Measurements from ENCODE around the gene WRAP53. TPM values are rescaled to one million over a fixed set of nuclear protein-coding genes. Genes with fewer than 3 reads are reported as not detected.

Gene WRAP53
- total and polyA plus RNA-seq, 2 experiments from 2014 or later, result 7.8 to 12.0 TPM

DNA sequence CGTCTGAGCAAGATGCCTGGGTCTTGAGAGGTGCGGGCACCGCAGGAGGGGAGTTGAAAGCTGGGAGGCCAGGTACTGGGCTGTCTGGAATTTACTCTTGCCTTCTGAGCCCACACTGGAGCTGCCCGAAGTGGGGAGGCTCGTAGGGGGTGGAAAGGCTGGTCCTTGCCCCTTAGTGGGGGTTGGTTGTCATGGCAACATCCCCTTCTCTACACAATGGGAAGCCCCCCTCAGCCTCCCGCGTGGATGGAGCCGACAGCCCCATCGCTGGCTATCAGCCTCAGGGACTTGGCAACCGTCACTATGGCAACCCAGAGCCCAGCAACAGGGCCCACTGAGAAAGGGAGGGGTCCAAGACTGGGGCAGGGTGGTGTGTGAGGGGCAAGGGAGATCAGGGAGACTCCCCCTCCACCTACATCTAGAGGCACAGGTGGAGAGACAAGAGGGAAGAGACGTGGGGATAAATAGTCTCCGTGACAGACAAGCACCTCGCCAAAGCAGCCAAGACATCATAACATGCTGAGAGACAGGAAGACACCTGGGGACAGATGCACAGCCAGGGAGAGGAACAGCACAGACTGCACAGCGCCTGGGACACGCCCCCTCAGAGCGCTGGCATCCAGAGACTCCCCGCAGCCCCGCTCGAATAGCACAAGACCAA, 24.0 kb downstream of the WRAP53 start:
- no peak overlapping the region for H2AFZ ChIP-seq
- no peaks in the 10 kb centered on the region for H4K20me1 ChIP-seq (ENCODE audit: insufficient read depth, poor library complexity, severe bottlenecking)
- H3K4me2 ChIP-seq, result no peak overlapping the region
- no peak overlapping the region for H3K27ac ChIP-seq
- H3K9me3 ChIP-seq (ENCODE audit: low read depth), result no peaks in the 10 kb centered on the region
- H3K36me3 ChIP-seq (replicated peaks; ENCODE audit: insufficient read depth, low read depth), result no peaks in the 10 kb centered on the region
- H3K4me3 ChIP-seq, result no peak overlapping the region
- WGBS (ENCODE audit: low lambda C conversion rate, missing lambda C conversion rate), result 16% methylated on average over 19 of the region's 19 CpGs
- H3K9me2 ChIP-seq (replicated peaks; ENCODE audit: insufficient read depth), result no peaks in the 10 kb centered on the region
- peak; percentile 20 for DNase-seq (ENCODE audit: low spot score)
- H3K4me1 ChIP-seq (ENCODE audit: insufficient read depth), result peaks cover 4% of the 10 kb centered on the region
- TF ChIP-seq, protein P1, sequence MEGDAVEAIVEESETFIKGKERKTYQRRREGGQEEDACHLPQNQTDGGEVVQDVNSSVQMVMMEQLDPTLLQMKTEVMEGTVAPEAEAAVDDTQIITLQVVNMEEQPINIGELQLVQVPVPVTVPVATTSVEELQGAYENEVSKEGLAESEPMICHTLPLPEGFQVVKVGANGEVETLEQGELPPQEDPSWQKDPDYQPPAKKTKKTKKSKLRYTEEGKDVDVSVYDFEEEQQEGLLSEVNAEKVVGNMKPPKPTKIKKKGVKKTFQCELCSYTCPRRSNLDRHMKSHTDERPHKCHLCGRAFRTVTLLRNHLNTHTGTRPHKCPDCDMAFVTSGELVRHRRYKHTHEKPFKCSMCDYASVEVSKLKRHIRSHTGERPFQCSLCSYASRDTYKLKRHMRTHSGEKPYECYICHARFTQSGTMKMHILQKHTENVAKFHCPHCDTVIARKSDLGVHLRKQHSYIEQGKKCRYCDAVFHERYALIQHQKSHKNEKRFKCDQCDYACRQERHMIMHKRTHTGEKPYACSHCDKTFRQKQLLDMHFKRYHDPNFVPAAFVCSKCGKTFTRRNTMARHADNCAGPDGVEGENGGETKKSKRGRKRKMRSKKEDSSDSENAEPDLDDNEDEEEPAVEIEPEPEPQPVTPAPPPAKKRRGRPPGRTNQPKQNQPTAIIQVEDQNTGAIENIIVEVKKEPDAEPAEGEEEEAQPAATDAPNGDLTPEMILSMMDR (IDR thresholded peaks at IDR 0.05; ENCODE audit: poor library complexity), result no peak
- no peak for TF ChIP-seq EZH2phosphoT487 (IDR thresholded peaks at IDR 0.05; ENCODE audit: low read depth, severe bottlenecking, unreplicated experiment)
- no peak for TF ChIP-seq EZH2 (IDR thresholded peaks at IDR 0.05; ENCODE audit: borderline replicate concordance)
- H3K79me2 ChIP-seq, result no peaks in the 10 kb centered on the region
- peaks cover 16% of the 10 kb centered on the region for H3K27me3 ChIP-seq

DNA sequence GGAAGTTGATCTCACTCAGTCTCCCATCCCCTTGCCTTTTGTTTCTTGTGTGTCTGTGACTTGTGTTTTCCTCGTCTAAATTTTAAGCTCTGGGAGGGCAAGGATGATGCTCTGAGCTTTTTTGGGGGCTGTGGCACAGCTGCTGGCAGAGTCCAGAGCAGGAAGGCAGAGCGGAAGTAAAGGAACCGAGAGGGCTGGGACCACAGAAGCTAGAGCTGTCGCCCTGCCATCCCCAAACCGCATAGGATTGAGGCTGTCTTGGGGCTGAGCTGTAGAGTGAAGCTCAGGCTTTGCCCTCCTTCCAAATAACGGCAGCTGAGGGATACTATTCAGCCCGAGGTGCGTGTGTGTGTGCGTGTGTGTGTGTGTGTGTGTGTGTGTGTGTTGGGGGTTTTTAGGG, 25.5 kb downstream of the WRAP53 start:
- TF ChIP-seq EZH2 (IDR thresholded peaks at IDR 0.05; ENCODE audit: borderline replicate concordance), result no peak
- no peak for TF ChIP-seq EZH2phosphoT487 (IDR thresholded peaks at IDR 0.05; ENCODE audit: low read depth, severe bottlenecking, unreplicated experiment)
- TF ChIP-seq, protein P1 (IDR thresholded peaks at IDR 0.05; ENCODE audit: poor library complexity), result no peak
- peaks cover 16% of the 10 kb centered on the region for H3K27me3 ChIP-seq
- H3K4me2 ChIP-seq, result no peak overlapping the region
- H3K4me3 ChIP-seq, result no peak overlapping the region
- H2AFZ ChIP-seq, result no peak overlapping the region
- 54% methylated on average over 9 of the region's 9 CpGs for WGBS (ENCODE audit: low lambda C conversion rate, missing lambda C conversion rate)
- no peaks in the 10 kb centered on the region for H3K9me2 ChIP-seq (replicated peaks; ENCODE audit: insufficient read depth)
- H3K9me3 ChIP-seq (ENCODE audit: low read depth), result no peaks in the 10 kb centered on the region
- no peaks in the 10 kb centered on the region for H4K20me1 ChIP-seq (ENCODE audit: insufficient read depth, poor library complexity, severe bottlenecking)
- no peak overlapping the region for H3K27ac ChIP-seq
- H3K4me1 ChIP-seq (ENCODE audit: insufficient read depth), result peaks cover 9% of the 10 kb centered on the region
- no peaks in the 10 kb centered on the region for H3K79me2 ChIP-seq
- DNase-seq (ENCODE audit: low spot score), result no peak
- H3K36me3 ChIP-seq (replicated peaks; ENCODE audit: insufficient read depth, low read depth), result no peaks in the 10 kb centered on the region

- H3K36me3 ChIP-seq (replicated peaks; ENCODE audit: insufficient read depth, low read depth), result no peaks in the 10 kb centered on the region
- H2AFZ ChIP-seq, result no peak overlapping the region
- H3K9me3 ChIP-seq (ENCODE audit: low read depth), result no peaks in the 10 kb centered on the region
- no peaks in the 10 kb centered on the region for H3K79me2 ChIP-seq
- peaks cover 23% of the 10 kb centered on the region for H3K27me3 ChIP-seq
- no peak overlapping the region for H3K4me3 ChIP-seq
- no peaks in the 10 kb centered on the region for H4K20me1 ChIP-seq (ENCODE audit: insufficient read depth, poor library complexity, severe bottlenecking)
- no peaks in the 10 kb centered on the region for H3K9me2 ChIP-seq (replicated peaks; ENCODE audit: insufficient read depth)
- no peak for DNase-seq (ENCODE audit: low spot score)
- peaks cover 9% of the 10 kb centered on the region for H3K4me1 ChIP-seq (ENCODE audit: insufficient read depth)
- TF ChIP-seq, protein P1 (IDR thresholded peaks at IDR 0.05; ENCODE audit: poor library complexity), result no peak
- TF ChIP-seq EZH2phosphoT487 (IDR thresholded peaks at IDR 0.05; ENCODE audit: low read depth, severe bottlenecking, unreplicated experiment) (no peak), EZH2 (IDR thresholded peaks at IDR 0.05; ENCODE audit: borderline replicate concordance) (no peak)
- 78% methylated on average over 9 of the region's 10 CpGs for WGBS (ENCODE audit: low lambda C conversion rate, missing lambda C conversion rate)
- H3K4me2 ChIP-seq, result no peak overlapping the region
- H3K27ac ChIP-seq, result no peak overlapping the region
Measured at GRCh38 chr17:7714721-7715594, 26.7 kb downstream of the WRAP53 start.

All from hepatocyte (in vitro differentiated cells).